Uterus (tissue), 2 donors: ENCODE results near the gene MACC1.

Experiments
- POLR2A ChIP-seq, 2 donors: fragments of 450-650 bp; IDR thresholded peaks; one replicate each; pipeline ENCODE4 v1.6.1; 2016; ENCODE audit warnings: antibody characterized with exemption in 2 of 2, mild to moderate bottlenecking in 1 of 2, moderate library complexity in 1 of 2
- TF ChIP-seq, protein P1 (sequence below), 4 experiments: fragments of 200-600 bp in 2 of 4; fragments of 450-650 bp in 2 of 4; sonication (generic) in 2 of 4; IDR thresholded peaks; one replicate each; pipeline ENCODE4 v1.5.1; 2016 to 2019; ENCODE audit warnings: antibody characterized with exemption in 4 of 4, mild to moderate bottlenecking in 2 of 4, moderate library complexity in 1 of 4

GRCh38 chr7:20200361-20200760, 16.8 kb downstream of the MACC1 start:
- no peak for TF ChIP-seq POLR2A (IDR thresholded peaks at IDR 0.05)
- TF ChIP-seq, protein P1, sequence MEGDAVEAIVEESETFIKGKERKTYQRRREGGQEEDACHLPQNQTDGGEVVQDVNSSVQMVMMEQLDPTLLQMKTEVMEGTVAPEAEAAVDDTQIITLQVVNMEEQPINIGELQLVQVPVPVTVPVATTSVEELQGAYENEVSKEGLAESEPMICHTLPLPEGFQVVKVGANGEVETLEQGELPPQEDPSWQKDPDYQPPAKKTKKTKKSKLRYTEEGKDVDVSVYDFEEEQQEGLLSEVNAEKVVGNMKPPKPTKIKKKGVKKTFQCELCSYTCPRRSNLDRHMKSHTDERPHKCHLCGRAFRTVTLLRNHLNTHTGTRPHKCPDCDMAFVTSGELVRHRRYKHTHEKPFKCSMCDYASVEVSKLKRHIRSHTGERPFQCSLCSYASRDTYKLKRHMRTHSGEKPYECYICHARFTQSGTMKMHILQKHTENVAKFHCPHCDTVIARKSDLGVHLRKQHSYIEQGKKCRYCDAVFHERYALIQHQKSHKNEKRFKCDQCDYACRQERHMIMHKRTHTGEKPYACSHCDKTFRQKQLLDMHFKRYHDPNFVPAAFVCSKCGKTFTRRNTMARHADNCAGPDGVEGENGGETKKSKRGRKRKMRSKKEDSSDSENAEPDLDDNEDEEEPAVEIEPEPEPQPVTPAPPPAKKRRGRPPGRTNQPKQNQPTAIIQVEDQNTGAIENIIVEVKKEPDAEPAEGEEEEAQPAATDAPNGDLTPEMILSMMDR (IDR thresholded peaks at IDR 0.05), result no peak
